Sigmoid colon (tissue), 4 donors: ENCODE results near the gene KATNAL1.

Experiments
- CTCF ChIP-seq, 4 experiments: fragments of 450-650 bp in 3 of 4; fragments of 200-600 bp in 1 of 4; IDR thresholded peaks; one replicate each; pipeline ENCODE4 v1.5.1; 2016 to 2019; ENCODE audit warnings: antibody characterized with exemption in 4 of 4, mild to moderate bottlenecking in 3 of 4, moderate library complexity in 2 of 4
- POLR2AphosphoS5 ChIP-seq, 4 donors: sonication (generic); formaldehyde crosslinking; IDR thresholded peaks; one replicate each; pipeline ENCODE4 v1.6.1; 2017; ENCODE audit warnings: antibody characterized with exemption in 4 of 4

DNA sequence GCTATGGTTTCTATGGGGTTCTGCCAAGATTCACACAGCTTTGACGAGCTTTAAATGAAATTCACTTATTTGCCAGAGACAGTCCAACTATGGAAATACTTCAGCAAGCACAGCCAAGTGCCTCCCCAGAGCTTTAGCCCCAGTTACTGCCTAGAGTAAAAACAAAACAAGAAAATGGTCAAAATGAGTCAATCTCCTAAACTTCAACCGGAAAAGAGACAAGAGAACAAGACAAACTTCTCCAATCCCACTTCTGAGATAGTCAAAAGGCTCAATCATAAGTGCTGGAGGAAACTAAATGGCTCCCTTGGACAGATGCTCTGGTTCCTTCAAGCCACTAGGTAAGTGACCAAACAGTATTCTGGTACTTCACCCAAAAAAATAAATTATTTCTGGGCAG, 65.8 kb downstream of the KATNAL1 start:
- TF ChIP-seq CTCF (IDR thresholded peaks at IDR 0.05) (no peak), POLR2AphosphoS5 (IDR thresholded peaks at IDR 0.05) (no peak)
